Keratinocyte (primary cell): ENCODE data around the gene SPECC1L. TPM values are rescaled to one million over a fixed set of nuclear protein-coding genes. Genes with fewer than 3 reads are reported as not detected.
"Not testable (repeated sequence)": the region's sequence is repeated elsewhere in the genome, so short reads cannot be mapped to it uniquely, and the experiment has no call there.

ENCODE experiments used
- DNase-seq: peaks from one replicate; pipeline ENCODE4 v3.0.0-alpha.2; 2011; ENCODE audit warnings: low read depth, missing footprints, low spot score
- FAIRE-seq: peaks from 2 replicates; lab custom pipeline; 2011; peaks lifted over from hg19 to GRCh38; lab: Jason Lieb, UNC
- H2AFZ ChIP-seq: 2 replicates; pipeline ENCODE4 v1.6.0; 2012; ENCODE audit warnings: low read length, control low read depth, inconsistent platforms; ENCODE audit not compliant: control insufficient read depth
- H3K27ac ChIP-seq: 2 replicates; pipeline ENCODE4 v1.5.1; 2011; ENCODE audit warnings: low read length; ENCODE audit not compliant: control insufficient read depth, insufficient read depth
- H3K27me3 ChIP-seq: 3 replicates; pipeline ENCODE4 v1.6.0; 2011; ENCODE audit warnings: low read length; ENCODE audit not compliant: control insufficient read depth, insufficient read depth; ENCODE audit errors: extremely low read depth
- H3K36me3 ChIP-seq, 2 experiments: 2 replicates in 1 of 2; 3 replicates in 1 of 2; pipeline ENCODE4 v1.5.1; 2011; ENCODE audit warnings: low read length in 2 of 2, mild to moderate bottlenecking in 1 of 2; ENCODE audit not compliant: control insufficient read depth in 2 of 2, insufficient read depth in 2 of 2; ENCODE audit errors: extremely low read depth in 1 of 2
- H3K4me1 ChIP-seq: 3 replicates; pipeline ENCODE4 v1.5.1; 2011; ENCODE audit warnings: low read length; ENCODE audit not compliant: control insufficient read depth, insufficient read depth; ENCODE audit errors: extremely low read depth
- H3K4me2 ChIP-seq: 3 replicates; pipeline ENCODE4 v1.6.0; 2011; ENCODE audit warnings: low read depth, low read length; ENCODE audit not compliant: control insufficient read depth, insufficient read depth; ENCODE audit errors: extremely low read depth
- H3K4me3 ChIP-seq, 3 experiments: fragments of 200-600 bp in 1 of 3; sonication (generic) in 1 of 3; 2 replicates in 2 of 3; 3 replicates in 1 of 3; pipeline ENCODE4 v1.5.1; 2011 to 2016; ENCODE audit warnings: low read length in 3 of 3, mild to moderate bottlenecking in 3 of 3, control low read depth in 2 of 3, inconsistent platforms in 1 of 3, low read depth in 1 of 3, mixed read lengths in 1 of 3, mixed run types in 1 of 3, moderate library complexity in 1 of 3; ENCODE audit not compliant: control insufficient read depth in 2 of 3, insufficient read depth in 2 of 3; ENCODE audit errors: extremely low read depth in 1 of 3
- H3K79me2 ChIP-seq: 2 replicates; pipeline ENCODE4 v1.6.0; 2012; ENCODE audit warnings: low read length; ENCODE audit not compliant: control insufficient read depth, insufficient read depth
- H3K9ac ChIP-seq: 3 replicates; pipeline ENCODE4 v1.6.0; 2011; ENCODE audit warnings: low read length; ENCODE audit not compliant: control insufficient read depth, insufficient read depth; ENCODE audit errors: extremely low read depth
- H3K9me1 ChIP-seq: 3 replicates; pipeline ENCODE4 v1.6.0; 2011; ENCODE audit warnings: low read length; ENCODE audit not compliant: control insufficient read depth, insufficient read depth; ENCODE audit errors: extremely low read depth
- H3K9me3 ChIP-seq: 2 replicates; pipeline ENCODE4 v1.5.1; 2012; ENCODE audit warnings: low read depth, low read length; ENCODE audit not compliant: control insufficient read depth
- H4K20me1 ChIP-seq: 3 replicates; pipeline ENCODE4 v1.6.0; 2011; ENCODE audit warnings: low read length; ENCODE audit not compliant: control insufficient read depth, insufficient read depth; ENCODE audit errors: extremely low read depth
- dilution Hi-C: fragments of 300-500 bp; cut with MboI; formaldehyde crosslinking; loops from one replicate; pipeline ENCODE4 v1.7.0; 2020; ENCODE audit warnings: low sequenced_read_pairs; ENCODE audit not compliant: extremely low pct_ligation_motif_present
- polyA plus RNA-seq, 5 experiments: library from polyadenylated mRNA; depleted of rRNA in 3 of 5; stranded (reverse) in 3 of 5; stranded (forward) in 1 of 5; unstranded in 1 of 5; fragments of >200 nt; gene quantifications; 1 replicate in 1 of 5; 2 replicates in 3 of 5; 3 replicates in 1 of 5; pipeline versions ENCODE4 v1.2.1 to v1.2.3, GENCODE V29; 2011 to 2012; ENCODE audit warnings: missing spikeins in 2 of 5, low read depth in 1 of 5, low replicate concordance in 1 of 5
- TF ChIP-seq, protein P1 (sequence below), 3 experiments: IDR thresholded peaks in 1 of 3; conservative IDR thresholded peaks in 1 of 3; optimal IDR thresholded peaks in 1 of 3; 2 replicates in 2 of 3; 3 replicates in 1 of 3; pipeline versions ENCODE3 to v1.5.1; 2011; ENCODE audit warnings: low read length in 3 of 3, mild to moderate bottlenecking in 3 of 3, moderate library complexity in 2 of 3, control low read depth in 1 of 3, inconsistent platforms in 1 of 3; ENCODE audit not compliant: insufficient read depth in 2 of 3; ENCODE audit errors: extremely low read depth in 1 of 3

SPECC1L gene
- polyA plus RNA-seq, 1 donor (not counting 4 experiments of a cell fraction or from before 2014, with no cell fraction given): 19.3 TPM

DNA sequence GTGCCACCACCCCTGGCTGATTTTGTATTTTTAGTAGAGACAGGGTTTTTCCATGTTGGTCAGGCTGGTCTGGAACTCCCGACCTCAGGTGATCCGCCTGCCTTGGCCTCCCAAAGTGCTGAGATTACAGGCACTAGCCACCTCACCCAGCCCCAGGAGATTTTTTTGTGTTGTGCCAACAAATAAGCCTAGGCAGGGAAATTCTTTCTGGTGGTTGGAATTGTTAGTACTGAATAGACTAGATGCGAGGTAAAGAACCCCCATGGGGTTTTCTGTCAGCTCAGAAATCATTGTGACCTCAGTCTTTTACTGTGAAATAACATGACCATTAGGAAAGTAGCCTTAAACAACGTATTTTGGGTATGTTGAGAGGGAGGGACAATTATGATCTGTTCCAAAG, 3.3 kb downstream of the SPECC1L start:
- H3K4me1 ChIP-seq, H3K4me3 ChIP-seq, H3K4me2 ChIP-seq, H3K27ac ChIP-seq, H3K9me1 ChIP-seq, FAIRE-seq, DNase-seq, dilution Hi-C loops, H3K9ac ChIP-seq, H3K36me3 ChIP-seq, H2AFZ ChIP-seq, H3K9me3 ChIP-seq, H4K20me1 ChIP-seq, H3K27me3 ChIP-seq: not testable (repeated sequence)
- H3K79me2 ChIP-seq: peaks cover 62% of the 10 kb centered on the region

DNA sequence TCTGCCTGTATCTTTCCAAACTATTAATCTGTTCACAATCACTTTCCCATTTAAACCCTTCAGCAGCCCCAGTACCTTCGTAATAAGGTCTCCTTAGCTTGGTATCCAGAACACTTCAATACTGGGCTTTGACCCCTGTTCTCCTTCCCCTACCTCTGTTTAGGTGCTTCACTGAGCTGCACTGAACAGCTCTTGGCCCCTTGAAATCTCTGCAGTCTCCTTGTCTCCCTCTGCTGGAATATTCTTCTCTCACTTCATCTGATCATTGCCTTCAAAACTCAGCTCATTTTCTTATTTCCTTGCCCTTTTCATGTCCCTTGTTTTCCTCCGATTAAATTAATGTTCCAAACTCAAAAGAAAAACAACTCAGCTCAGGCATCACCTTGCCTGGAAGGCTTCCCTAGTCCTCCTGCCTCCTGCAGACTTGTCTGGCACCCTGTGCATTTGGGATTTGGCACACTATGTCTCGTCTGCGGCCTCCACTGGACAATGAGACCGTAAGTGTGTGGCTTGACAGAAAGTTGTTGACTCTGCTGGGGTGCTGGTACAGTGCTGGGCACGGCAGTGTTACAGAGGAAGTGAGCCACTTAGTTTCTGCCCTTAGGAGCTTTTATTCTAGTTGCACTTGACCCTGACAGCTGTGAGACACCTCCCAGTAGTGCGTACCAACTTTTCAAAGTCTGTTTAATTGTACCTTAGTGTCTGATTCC, 4.2 kb downstream of the SPECC1L start:
- FAIRE-seq, dilution Hi-C loops, H4K20me1 ChIP-seq, H2AFZ ChIP-seq, H3K9ac ChIP-seq, H3K27me3 ChIP-seq, H3K27ac ChIP-seq, DNase-seq, H3K9me1 ChIP-seq, H3K36me3 ChIP-seq, H3K9me3 ChIP-seq, H3K4me3 ChIP-seq, H3K4me1 ChIP-seq: not testable (repeated sequence)
- Histone ChIP-seq H3K4me2 (peak overlapping the region; percentile 16), H3K79me2 (peaks cover 66% of the 10 kb centered on the region)
- TF ChIP-seq, protein P1, sequence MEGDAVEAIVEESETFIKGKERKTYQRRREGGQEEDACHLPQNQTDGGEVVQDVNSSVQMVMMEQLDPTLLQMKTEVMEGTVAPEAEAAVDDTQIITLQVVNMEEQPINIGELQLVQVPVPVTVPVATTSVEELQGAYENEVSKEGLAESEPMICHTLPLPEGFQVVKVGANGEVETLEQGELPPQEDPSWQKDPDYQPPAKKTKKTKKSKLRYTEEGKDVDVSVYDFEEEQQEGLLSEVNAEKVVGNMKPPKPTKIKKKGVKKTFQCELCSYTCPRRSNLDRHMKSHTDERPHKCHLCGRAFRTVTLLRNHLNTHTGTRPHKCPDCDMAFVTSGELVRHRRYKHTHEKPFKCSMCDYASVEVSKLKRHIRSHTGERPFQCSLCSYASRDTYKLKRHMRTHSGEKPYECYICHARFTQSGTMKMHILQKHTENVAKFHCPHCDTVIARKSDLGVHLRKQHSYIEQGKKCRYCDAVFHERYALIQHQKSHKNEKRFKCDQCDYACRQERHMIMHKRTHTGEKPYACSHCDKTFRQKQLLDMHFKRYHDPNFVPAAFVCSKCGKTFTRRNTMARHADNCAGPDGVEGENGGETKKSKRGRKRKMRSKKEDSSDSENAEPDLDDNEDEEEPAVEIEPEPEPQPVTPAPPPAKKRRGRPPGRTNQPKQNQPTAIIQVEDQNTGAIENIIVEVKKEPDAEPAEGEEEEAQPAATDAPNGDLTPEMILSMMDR (optimal IDR thresholded peaks at IDR 0.05 in 1 of 3, IDR thresholded peaks at IDR 0.05 in 1 of 3, conservative IDR thresholded peaks at IDR 0.05 in 1 of 3; ENCODE audit: extremely low read depth in 1 of 3, insufficient read depth in 2 of 3, low read length in 3 of 3): peak in 1 of 3 experiments; percentile 20

DNA sequence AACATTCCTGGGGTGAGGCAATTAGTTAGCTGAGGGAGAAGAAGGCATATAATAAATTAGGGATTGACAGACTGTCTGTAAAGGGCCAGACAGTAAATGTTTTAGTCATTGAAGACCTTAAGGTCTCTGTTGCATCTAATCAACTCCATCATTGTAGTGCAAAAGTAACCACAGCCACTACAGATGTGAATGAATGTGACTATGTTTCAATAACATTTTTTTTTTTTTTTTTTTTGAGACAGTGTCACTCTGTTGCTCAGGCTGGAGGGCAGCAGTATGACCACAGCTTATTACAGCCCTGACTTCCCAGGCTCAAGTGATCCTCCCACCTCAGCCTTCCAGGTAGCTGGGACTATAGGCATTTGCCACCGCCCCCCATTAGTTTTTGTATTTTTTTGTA, 9.7 kb downstream of the SPECC1L start:
- DNase-seq, H3K4me3 ChIP-seq, dilution Hi-C loops, H3K4me2 ChIP-seq, H3K36me3 ChIP-seq, H3K4me1 ChIP-seq, FAIRE-seq, H3K9me3 ChIP-seq, H3K9ac ChIP-seq, H4K20me1 ChIP-seq, H3K9me1 ChIP-seq, H3K27me3 ChIP-seq, H3K27ac ChIP-seq, H2AFZ ChIP-seq: not testable (repeated sequence)
- peaks cover 63% of the 10 kb centered on the region for H3K79me2 ChIP-seq
